ENCODE results near the gene SGO2. TPM values are rescaled to one million over a fixed set of nuclear protein-coding genes. Genes with fewer than 3 reads are reported as not detected.

SGO2 gene
- total RNA-seq, 1 donor from 2014 or later = 1.3 TPM

Other genes with a start within 250 kb of the SGO2 start
- 71.1 TPM for gene SPATS2L, start 219.5 kb upstream of the SGO2 start, total RNA-seq
- gene KCTD18, start 16.1 kb upstream of the SGO2 start, total RNA-seq = 9.0 TPM
- gene AOX1, start 59.8 kb downstream of the SGO2 start, total RNA-seq = 4.1 TPM

Measured in Right ventricle myocardium superior (tissue), 1 donor.